CD14-positive monocyte (primary cell): ENCODE results near the gene CLTC. TPM values are rescaled to one million over a fixed set of nuclear protein-coding genes. Genes with fewer than 3 reads are reported as not detected.

Experiments used
- DNase-seq, 3 donors: peaks; one replicate each; pipeline ENCODE4 v3.0.0-alpha.2; 2011 to 2022
- H2AFZ ChIP-seq: 2 replicates; pipeline ENCODE4 v1.6.0; 2012; ENCODE audit warnings: mild to moderate bottlenecking, low read depth, low read length, inconsistent platforms; ENCODE audit not compliant: insufficient read depth, poor library complexity, severe bottlenecking
- H3K27ac ChIP-seq, 2 donors: 1 replicate in 1 of 2; 2 replicates in 1 of 2; pipeline ENCODE4 v1.5.1; 2012 to 2013; ENCODE audit warnings: low read length in 2 of 2, control low read depth in 1 of 2, inconsistent platforms in 1 of 2, low read depth in 1 of 2, mild to moderate bottlenecking in 1 of 2
- H3K27me3 ChIP-seq, 2 donors: one replicate each; pipeline versions ENCODE4 v1.6.0 to v1.6.1; 2011 to 2013; ENCODE audit warnings: low read length in 2 of 2; ENCODE audit not compliant: control insufficient read depth in 2 of 2, insufficient read depth in 2 of 2
- H3K36me3 ChIP-seq, 2 donors: replicated peaks in 1 of 2; 1 replicate in 1 of 2; 2 replicates in 1 of 2; pipeline versions ENCODE4 v1.5.1 to v1.6.1; 2012 to 2013; ENCODE audit warnings: low read length in 2 of 2, control low read depth in 1 of 2, inconsistent platforms in 1 of 2, mild to moderate bottlenecking in 1 of 2; ENCODE audit not compliant: insufficient read depth in 2 of 2, control insufficient read depth in 1 of 2
- H3K4me1 ChIP-seq, 2 donors: 1 replicate in 1 of 2; 2 replicates in 1 of 2; pipeline versions ENCODE4 v1.5.1 to v1.6.1; 2012 to 2013; ENCODE audit warnings: low read length in 2 of 2, control low read depth in 1 of 2, inconsistent platforms in 1 of 2, mild to moderate bottlenecking in 1 of 2, moderate library complexity in 1 of 2; ENCODE audit not compliant: insufficient read depth in 2 of 2, control insufficient read depth in 1 of 2
- H3K4me2 ChIP-seq: replicated peaks from 2 replicates; pipeline ENCODE3; 2012; ENCODE audit warnings: low read length, moderate library complexity, mild to moderate bottlenecking; ENCODE audit not compliant: poor library complexity, severe bottlenecking; ENCODE audit errors: extremely low read depth
- H3K4me3 ChIP-seq, 3 experiments: fragments of 200-600 bp in 1 of 3; sonication (generic) in 1 of 3; replicated peaks in 1 of 3; 1 replicate in 2 of 3; 2 replicates in 1 of 3; pipeline ENCODE4 v1.5.1; 2011 to 2013; ENCODE audit warnings: low read length in 3 of 3, mild to moderate bottlenecking in 3 of 3, control low read depth in 2 of 3, low read depth in 2 of 3, inconsistent platforms in 1 of 3, moderate library complexity in 1 of 3
- H3K79me2 ChIP-seq: 2 replicates; pipeline ENCODE4 v1.6.0; 2012; ENCODE audit warnings: mild to moderate bottlenecking, control low read depth, inconsistent platforms, low read length, moderate library complexity; ENCODE audit not compliant: insufficient read depth
- H3K9ac ChIP-seq: 2 replicates; pipeline ENCODE4 v1.6.0; 2017; ENCODE audit warnings: low read length, mild to moderate bottlenecking; ENCODE audit not compliant: insufficient read depth, poor library complexity, severe bottlenecking
- H3K9me3 ChIP-seq, 2 donors: replicated peaks in 1 of 2; 1 replicate in 1 of 2; 2 replicates in 1 of 2; pipeline versions ENCODE4 v1.5.1 to v1.6.1; 2012 to 2013; ENCODE audit warnings: low read length in 2 of 2, control low read depth in 1 of 2; ENCODE audit not compliant: control insufficient read depth in 1 of 2, insufficient read depth in 1 of 2
- H4K20me1 ChIP-seq: 2 replicates; pipeline ENCODE4 v1.6.0; 2012; ENCODE audit warnings: mild to moderate bottlenecking, low read length, control low read depth, moderate library complexity; ENCODE audit not compliant: insufficient read depth
- H3K27ac Mint-ChIP-seq, 7 donors: one replicate each; pipeline ENCODE4 v1.8.0; 2020; ENCODE audit warnings: mild to moderate bottlenecking in 7 of 7, mixed read lengths in 7 of 7, moderate library complexity in 6 of 7, inconsistent platforms in 2 of 7
- H3K27me3 Mint-ChIP-seq, 3 donors: one replicate each; pipeline ENCODE4 v1.8.0; 2021 to 2022; ENCODE audit warnings: low read depth in 3 of 3, mild to moderate bottlenecking in 3 of 3, mixed read lengths in 3 of 3, moderate library complexity in 3 of 3, inconsistent platforms in 1 of 3
- H3K36me3 Mint-ChIP-seq, 2 donors: one replicate each; pipeline ENCODE4 v1.8.0; 2020; ENCODE audit warnings: mixed read lengths in 2 of 2, inconsistent platforms in 1 of 2, mild to moderate bottlenecking in 1 of 2
- H3K4me1 Mint-ChIP-seq: one replicate; pipeline ENCODE4 v1.8.0; 2020; ENCODE audit warnings: mild to moderate bottlenecking, mixed read lengths
- H3K4me3 Mint-ChIP-seq, 2 donors: one replicate each; pipeline ENCODE4 v1.8.0; 2020; ENCODE audit warnings: mild to moderate bottlenecking in 2 of 2, mixed read lengths in 2 of 2, moderate library complexity in 1 of 2
- H3K9me3 Mint-ChIP-seq, 7 donors: one replicate each; pipeline ENCODE4 v1.8.0; 2020 to 2022; ENCODE audit warnings: mixed read lengths in 7 of 7, mild to moderate bottlenecking in 6 of 7, moderate library complexity in 6 of 7, inconsistent platforms in 2 of 7
- CTCF ChIP-seq: fragments of 200-600 bp; IDR thresholded peaks from one replicate; pipeline ENCODE4 v1.8.0; 2022; ENCODE audit warnings: antibody characterized with exemption, mild to moderate bottlenecking
- WGBS: methylation state at CpG from one replicate; pipeline ENCODE4 v1.1.5; 2013; ENCODE audit warnings: missing lambda C conversion rate; ENCODE audit not compliant: insufficient coverage; 5-methylcytosine and 5-hydroxymethylcytosine counted together
- intact Hi-C, 2 donors: fragments of 100-400 bp; cut with micrococcal nuclease; formaldehyde crosslinking; loops; one replicate each; pipeline versions ENCODE4 v1.15.0 to v1.15.1; 2023
- polyA plus RNA-seq, 3 donors: library from polyadenylated mRNA; depleted of rRNA in 1 of 3; unstranded in 2 of 3; stranded (reverse) in 1 of 3; fragments of 300-500 nt in 2 of 3; fragments of >200 nt in 1 of 3; fragmentation: Illumina TruSeq in 2 of 3; gene quantifications; 1 replicate in 2 of 3; 2 replicates in 1 of 3; pipeline ENCODE4 v1.2.3, GENCODE V29; 2012 to 2021

Gene CLTC
- polyA plus RNA-seq, 3 donors, result 63.3 to 102 (median 65.1) TPM

DNA sequence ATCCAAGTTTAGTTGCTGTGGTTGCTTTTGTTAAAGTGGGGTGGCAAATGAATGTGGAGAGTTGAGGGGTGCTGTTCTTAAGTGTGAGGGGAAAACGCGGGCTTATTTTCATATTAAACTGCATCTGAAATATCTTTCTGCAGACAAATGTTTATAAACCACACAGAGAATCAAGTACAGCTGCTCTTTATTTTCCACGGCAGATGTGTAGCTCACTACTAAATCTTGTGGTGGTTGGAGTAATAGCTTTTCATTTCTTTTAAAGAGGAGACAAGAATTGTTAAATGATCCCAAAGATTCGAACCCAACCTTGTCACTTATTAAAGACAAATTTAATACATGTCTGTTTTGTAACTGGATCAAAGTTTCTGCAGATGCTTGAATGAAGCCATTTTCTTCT lies 2.1 kb downstream of the CLTC start:
- Mint-ChIP-seq H3K4me3 (peak overlapping the region; percentile 61 to 92), H3K36me3 (peaks cover 0 to 8% of the 10 kb centered on the region in 2 donors), H3K27me3 (peaks cover 0 to 1% (median 0%) of the 10 kb centered on the region in 3 donors), H3K9me3 (no peaks in the 10 kb centered on the region), H3K27ac (peak overlapping the region; percentile 29 to 99 (median 69)), H3K4me1 (peaks cover 56% of the 10 kb centered on the region)
- H3K4me1 ChIP-seq, result peaks cover 44 to 64% of the 10 kb centered on the region in 2 donors
- H3K4me3 ChIP-seq, result peak overlapping the region in 1 of 3 experiments; percentile 100
- no peak overlapping the region for H3K9ac ChIP-seq
- no peaks in the 10 kb centered on the region for H3K9me3 ChIP-seq
- no CpG with 5 or more reads among the region's 4 CpGs for WGBS
- intact Hi-C loops, result loop anchor here in 1 of 2 donors (10.0 kb wide), 1 partner anchor 223 kb away; no protein-coding TSS in a partner anchor
- no peaks in the 10 kb centered on the region for H3K27me3 ChIP-seq
- no peak for TF ChIP-seq CTCF
- H3K4me2 ChIP-seq, result peak overlapping the region; percentile 84
- DNase-seq, result no peak
- H4K20me1 ChIP-seq, result peaks cover 62% of the 10 kb centered on the region
- no peak overlapping the region for H2AFZ ChIP-seq
- peaks cover 84% of the 10 kb centered on the region for H3K79me2 ChIP-seq
- no peaks in the 10 kb centered on the region for H3K36me3 ChIP-seq
- peak overlapping the region in 1 of 2 donors; percentile 98 for H3K27ac ChIP-seq

DNA sequence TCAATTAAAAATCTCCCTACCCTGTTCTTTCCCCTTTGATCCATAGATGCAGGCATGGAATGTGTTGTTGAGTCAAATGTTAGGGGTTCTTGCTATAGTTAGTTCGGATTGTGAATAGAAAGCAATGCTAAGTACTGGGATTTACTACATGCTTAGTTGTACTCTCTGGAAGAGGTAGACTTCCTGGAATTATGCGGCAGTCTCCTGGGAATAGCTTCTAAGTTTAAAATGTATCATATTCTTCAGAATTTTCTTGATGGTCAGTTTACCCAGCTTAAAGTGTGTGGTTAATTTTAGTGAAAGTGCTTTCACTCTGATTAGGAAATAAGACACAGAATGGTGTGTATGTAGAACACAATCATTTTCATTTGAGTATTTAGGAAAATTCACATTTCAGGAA lies 3.5 kb downstream of the CLTC start:
- Mint-ChIP-seq H3K27ac (peak overlapping the region in 4 of 7 donors; percentile 8 to 58 (median 30)), H3K4me1 (peaks cover 61% of the 10 kb centered on the region), H3K27me3 (peaks cover 0 to 1% (median 0%) of the 10 kb centered on the region in 3 donors), H3K9me3 (no peaks in the 10 kb centered on the region), H3K36me3 (peaks cover 0 to 8% of the 10 kb centered on the region in 2 donors), H3K4me3 (no peak overlapping the region)
- Histone ChIP-seq H2AFZ (no peak overlapping the region), H3K27me3 (no peaks in the 10 kb centered on the region), H3K9ac (no peak overlapping the region), H3K4me3 (peak overlapping the region in 1 of 3 experiments; percentile 100), H3K79me2 (peaks cover 93% of the 10 kb centered on the region), H4K20me1 (peaks cover 76% of the 10 kb centered on the region), H3K4me2 (peak overlapping the region; percentile 84), H3K27ac (peak overlapping the region in 1 of 2 donors; percentile 98), H3K4me1 (peaks cover 52 to 69% of the 10 kb centered on the region in 2 donors), H3K36me3 (no peaks in the 10 kb centered on the region), H3K9me3 (no peaks in the 10 kb centered on the region)
- TF ChIP-seq CTCF, result no peak
- no peak for DNase-seq
- no CpG with 5 or more reads among the region's 2 CpGs for WGBS
- intact Hi-C loops, result loop anchor here in 1 of 2 donors (10.0 kb wide), 1 partner anchor 222 kb away; no protein-coding TSS in a partner anchor
